ENCODE data around the gene WDR64. TPM values are rescaled to one million over a fixed set of nuclear protein-coding genes. Genes with fewer than 3 reads are reported as not detected.

The WDR64 gene
- under 1 TPM; 0.23 to 0.42 (median 0.33) TPM for polyA plus RNA-seq (ENCODE audit: insufficient read length in 4 of 4)

DNA sequence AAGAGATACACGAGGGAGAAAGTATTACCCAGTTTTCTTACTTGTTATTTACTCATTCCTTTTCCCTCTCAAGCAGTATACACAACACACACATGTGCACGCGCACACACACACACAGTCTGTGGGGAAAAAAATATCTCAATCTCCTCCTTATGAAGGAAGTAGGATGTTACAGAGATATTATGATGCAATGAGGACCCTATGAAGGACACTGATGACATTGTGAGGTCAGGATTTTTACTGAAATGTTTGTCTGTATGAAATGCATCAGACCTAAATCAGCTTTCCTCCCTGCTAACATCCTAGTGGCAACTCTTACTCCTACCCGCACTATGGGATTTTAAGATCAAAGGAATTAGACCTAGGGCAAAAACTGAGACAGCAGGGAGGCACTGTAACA lies at the start of gene WDR64:
WDR64 (plus strand) TSS at position 270 of the 400 bp plus-strand sequence. CDS start 204 bp downstream, outside the sequence.
- DNase-seq (ENCODE audit: low read depth in 4 of 4, low spot score in 3 of 4) = no peak

DNA sequence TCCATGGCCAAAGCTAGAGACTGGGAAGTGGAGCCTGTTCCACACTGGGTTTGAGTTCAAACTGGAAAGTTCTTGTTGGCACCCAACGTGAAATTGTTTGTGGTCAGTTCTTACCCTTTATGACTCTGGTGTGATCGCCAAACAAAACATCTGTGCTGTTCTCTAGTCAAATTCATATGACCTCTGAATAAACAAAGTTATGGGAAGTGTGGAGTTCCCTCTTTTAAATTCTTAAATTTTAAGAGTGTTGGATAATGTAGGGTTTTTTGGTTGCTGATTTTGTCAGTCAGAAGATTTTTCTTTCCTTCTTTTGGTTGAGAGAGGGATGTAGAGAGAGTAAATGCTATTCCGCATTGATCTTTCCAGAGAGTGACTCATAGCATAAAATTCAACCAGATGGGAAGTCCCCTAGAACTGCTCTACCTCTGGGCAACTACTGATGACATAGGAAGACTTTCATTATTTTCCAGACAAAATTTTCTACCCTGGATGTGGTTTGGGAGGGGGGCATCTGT lies 48.3 kb upstream of the WDR64 start:
- no peak for DNase-seq (ENCODE audit: low read depth in 4 of 4, low spot score in 3 of 4)

DNA sequence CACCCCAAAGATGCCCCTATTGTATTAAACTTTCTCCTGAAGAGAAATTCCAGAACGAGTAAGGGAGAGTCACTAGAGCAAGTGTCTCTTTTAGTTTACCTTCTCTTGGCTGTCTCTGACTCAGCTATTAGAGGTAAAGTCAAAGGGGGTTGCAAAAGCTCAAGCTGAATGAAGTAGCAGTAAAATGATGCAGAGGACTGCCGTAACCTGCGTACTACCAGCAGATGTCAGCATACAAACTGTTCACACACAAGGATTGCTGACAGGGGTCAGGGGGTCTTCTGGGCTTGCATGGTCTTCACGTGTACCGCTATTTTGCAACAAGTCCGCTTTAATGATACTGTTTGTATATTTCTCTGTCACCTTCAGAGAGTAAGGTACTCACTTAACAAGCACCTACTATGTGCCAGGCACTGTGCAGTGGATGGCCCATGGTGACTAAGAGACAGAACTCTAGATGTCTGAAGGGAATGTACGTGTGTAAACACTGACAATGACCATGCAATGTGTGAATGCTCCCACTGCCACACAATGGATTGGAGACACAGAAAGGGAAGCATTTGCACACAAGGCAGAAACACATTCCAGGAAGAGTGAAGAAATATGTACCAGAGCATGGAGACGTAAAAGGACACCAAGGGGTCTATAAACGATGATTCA lies 46.8 kb upstream of the WDR64 start:
- no peak for DNase-seq (ENCODE audit: low read depth in 4 of 4, low spot score in 3 of 4)

DNA sequence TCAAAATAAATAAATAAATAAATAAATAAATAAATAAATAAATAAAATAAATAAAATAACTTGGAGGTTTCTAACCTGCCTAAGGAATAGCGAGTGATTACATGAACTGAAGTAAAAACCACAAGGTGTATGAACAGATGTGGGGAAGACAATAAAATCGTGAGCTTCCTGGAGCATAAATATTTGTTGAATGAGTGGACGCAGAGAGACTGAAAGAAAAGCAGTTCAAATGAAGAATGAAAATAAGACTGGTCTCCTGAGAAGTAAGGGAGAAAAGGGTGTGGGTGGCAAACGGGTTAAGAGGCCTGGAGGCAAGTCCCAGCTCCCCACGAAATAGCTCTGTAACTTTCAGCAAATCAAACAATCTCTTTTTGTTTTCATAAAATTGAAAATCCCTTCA lies 45.5 kb upstream of the WDR64 start:
- DNase-seq (ENCODE audit: low read depth in 4 of 4, low spot score in 3 of 4) = no peak

DNA sequence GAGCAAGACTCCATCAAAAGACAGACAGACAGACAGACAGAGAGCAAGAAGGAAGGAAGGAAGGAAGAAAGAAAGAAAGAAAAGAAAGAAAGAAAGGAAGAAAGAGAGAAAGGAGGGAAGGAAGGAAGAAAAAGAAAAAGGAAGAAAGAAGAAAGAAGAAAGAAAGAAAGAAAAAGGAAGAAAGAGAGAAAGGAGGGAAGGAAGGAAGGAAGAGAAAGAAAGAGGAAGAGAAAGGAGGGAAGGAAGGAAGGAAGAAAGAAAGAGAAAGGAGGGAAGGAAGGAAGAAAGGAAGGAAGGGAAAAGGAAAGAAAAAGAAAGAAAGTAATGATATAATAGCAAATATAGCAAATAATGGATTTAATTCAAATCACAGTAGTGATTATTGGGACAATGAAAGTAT lies 44.6 kb upstream of the WDR64 start:
- no peak for DNase-seq (ENCODE audit: low read depth in 4 of 4, low spot score in 3 of 4)

DNA sequence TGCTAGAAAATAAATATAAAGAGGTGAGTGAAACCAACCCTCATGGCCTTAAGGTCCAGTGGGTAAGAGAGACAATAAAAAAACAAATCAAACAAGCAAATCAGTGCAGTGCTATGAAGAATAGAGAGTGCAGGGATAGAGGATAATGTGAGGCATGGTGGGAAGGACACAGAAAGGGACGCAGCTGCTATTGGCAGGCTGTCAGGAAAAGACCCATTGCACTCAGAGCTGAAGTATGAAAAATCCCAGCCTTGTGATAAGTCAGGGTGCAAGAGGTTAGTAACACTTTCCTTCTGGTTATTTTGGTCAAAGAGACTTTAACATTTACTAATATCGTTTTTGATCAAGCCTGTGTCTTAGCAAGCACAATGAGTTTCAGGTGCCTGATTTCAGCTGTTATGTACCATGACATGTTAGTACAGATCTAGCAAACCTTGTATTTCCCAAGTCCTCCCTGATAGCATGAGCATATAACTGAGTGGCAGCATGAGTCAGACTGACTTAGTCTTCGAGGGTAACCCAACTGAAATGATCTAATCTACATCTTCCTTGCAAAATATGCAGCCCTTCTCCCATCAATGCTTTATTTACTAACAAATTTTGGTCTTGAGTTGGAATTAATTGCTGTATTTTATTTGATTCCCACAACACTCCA lies 43.6 kb upstream of the WDR64 start:
- DNase-seq (ENCODE audit: low read depth in 4 of 4, low spot score in 3 of 4) = no peak

DNA sequence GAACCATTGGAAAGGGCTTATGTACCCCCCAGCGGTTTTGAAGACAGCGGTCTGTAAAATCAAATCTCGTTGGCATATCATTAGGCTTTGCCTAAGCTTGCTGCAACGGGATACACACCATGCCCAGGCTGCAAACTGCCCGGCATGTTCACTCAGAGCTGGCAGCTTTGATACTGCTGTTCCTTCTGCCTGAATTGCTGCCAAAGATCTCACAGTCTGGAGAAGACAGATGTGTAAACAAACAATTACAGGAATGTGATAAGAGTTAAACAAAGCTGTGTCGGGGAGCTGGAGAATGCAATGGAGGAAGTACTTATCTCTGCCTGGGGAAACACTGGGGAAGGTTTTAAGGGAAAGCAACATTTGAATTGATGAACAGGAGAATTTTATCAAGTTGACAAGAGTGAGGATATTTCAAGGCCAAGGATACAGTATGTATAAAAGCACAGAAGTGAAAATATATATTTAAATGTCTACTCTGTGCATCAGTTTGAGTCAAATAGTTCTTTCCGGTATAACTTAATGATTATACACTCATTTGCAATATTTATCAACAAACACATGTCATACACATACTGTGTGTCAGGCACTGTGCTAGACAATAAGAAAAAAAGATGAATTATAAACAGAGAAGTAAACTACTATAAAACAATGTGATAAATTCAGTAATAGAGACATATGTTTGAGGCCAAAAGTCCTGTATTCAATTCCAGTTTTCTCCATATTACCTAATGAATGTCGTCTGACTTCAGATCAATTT lies 41.8 kb upstream of the WDR64 start:
- no peak for DNase-seq (ENCODE audit: low read depth in 4 of 4, low spot score in 3 of 4)

DNA sequence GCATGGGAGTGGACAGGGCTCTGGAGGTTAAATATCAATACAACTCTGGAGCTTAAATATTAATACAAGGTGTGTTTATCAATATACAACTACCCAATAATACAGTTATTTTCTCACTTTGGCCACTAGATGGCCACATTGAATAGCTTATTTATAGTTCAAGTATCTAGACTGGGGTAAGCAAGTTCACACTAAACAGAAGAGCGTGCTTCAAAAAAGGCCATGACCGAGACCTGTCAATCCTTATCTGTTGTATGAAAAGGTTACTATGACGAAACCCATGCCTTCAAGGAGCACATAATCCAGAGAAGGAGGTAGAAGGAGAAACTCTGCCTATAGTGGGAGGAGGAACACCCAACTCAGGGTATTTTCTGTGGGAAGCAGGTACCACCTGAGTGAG lies 41.0 kb upstream of the WDR64 start:
- DNase-seq (ENCODE audit: low read depth in 4 of 4, low spot score in 3 of 4) = peak; percentile 20 to 39 (median 26)

DNA sequence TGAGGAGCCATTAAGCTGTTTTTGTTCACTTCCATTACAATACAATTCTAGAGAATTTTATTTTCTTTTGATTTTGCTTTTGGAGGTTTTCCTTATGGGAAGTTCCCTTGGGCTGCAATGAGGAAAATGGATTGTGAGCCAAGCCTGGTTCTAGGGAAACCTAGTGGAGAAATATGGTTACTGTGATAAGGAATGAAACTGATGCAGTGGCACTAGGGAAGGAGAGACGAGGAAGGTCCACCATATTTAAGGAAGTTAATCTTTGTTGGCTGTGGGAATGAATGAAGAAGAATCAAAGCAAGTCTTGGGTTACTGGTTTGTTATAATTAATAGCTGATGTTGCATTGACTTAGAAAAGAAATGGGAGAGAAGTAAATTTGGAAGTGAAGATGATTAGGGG lies 40.3 kb upstream of the WDR64 start:
- DNase-seq (ENCODE audit: low read depth in 4 of 4, low spot score in 3 of 4) = no peak

DNA sequence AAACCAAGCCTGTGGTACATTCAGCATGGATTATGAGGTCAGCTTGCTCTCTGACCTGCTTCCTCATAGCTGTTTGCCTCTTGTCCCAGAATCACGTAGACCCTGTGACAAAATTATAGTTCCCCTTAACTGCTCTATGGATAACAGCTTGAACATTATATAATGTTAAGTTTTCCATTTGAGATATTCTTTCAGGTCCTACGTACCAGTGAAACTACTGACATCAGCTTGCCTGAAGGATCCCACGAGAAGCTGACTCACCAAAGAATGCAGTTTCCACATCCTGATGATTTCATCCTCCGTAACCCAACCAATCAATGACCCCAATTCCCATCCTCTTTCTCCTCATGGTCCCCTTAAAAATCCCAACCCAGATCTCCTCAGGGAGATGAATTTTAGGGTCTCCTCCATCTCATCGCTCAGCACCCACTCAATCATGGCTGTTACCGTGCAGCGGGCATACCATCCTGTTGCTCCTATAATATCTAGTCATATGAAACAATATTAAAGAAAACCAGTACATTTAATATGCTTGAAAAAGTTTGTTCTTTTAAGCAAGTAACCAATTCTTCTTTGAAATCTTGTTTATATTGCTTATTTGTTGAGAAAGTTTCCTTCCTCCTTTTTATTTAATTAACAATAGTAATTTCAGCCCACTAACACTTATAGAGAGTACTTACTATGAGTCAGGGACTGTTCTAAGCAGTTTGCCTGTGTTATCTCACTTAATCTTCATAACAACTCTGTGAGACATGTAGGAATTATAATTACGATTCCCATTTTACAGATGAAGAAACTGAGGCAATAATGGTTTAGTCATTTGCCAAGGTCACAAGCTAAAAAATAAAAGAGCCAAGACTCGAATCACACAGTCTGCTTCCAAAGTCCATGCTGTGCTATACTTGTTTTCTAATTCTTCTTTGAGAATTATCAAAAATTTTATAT lies 39.3 kb upstream of the WDR64 start:
- no peak for DNase-seq (ENCODE audit: low read depth in 4 of 4, low spot score in 3 of 4)

DNA sequence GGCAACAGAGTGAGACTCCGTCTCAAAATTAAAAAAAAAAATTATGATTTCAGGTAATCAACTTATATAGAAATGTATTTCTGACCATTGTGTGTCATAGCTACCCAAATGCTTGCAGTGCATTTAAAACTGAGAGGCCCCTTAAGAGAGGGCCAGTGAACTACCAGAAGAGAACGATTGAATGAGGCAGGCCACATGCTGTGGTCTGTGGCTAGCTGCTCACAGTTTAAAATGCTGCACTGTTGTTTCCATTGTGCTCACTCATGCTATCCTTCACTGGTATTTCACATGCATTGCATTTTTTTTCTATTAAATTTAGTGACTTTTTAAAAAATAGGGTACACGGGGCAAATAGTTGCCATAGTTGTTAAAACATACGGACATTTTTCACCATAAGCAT lies 37.9 kb upstream of the WDR64 start:
- no peak for DNase-seq (ENCODE audit: low read depth in 4 of 4, low spot score in 3 of 4)

DNA sequence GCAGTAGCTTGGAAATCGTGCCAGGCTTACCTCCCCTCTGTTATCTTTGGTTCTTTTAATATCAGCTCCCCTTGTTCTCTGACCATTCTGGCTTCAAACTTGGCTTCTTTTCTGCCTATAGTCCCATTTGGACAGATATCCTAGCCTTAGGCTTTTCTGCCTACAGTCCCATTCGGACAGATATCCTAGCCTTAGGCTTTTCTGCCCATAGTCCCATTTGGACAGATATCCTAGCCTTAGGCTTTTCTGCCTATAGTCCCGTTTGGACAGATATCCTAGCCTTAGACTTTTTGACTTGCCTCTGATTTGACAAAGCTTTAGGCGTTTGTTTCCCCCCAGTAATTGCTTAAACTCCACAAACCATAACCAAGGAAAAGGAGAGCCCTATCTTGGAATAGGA lies 37.5 kb upstream of the WDR64 start:
- no peak for DNase-seq (ENCODE audit: low read depth in 4 of 4, low spot score in 3 of 4)

DNA sequence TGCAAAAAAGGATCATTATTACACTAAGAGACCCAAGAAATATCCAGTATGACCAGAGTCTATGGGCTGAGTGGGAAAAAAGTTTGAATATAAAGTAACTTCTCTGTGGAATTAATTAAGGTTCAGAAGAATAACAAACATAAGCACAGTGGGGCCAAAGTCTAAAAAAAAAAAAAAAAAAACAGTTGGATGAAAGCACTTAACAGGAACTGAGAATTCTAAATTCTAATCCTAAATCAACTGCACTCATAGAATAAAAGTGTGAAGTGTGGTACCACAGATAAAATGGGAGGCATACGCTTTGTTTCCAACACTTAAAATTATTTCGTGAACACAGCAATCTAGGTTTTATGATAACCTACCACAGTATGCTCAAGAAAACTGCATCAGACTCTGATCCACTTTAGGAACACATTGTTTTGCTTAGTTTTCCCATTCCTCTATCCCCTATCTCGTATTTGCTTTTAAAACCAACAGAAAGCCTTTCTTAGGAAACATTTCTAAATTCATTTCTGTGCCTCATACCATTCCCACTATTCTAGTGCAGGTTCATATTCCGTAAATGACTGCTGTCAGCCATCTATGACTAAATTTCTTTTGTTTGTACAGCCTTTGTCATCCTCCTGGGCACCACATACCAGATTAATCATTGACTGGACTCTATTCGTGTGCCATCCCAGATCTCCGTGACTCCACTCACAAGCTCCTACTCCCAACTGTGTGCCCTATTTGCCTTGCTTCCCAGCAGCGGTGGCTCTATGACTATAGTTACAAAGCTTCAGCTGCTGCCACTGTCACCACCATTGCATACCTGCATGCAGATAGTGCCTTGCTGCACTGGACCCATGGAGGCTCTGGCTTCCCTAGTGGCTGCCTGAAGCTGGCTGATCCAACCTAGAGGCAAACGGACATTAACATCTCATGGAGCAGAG lies 36.8 kb upstream of the WDR64 start:
- DNase-seq (ENCODE audit: low read depth in 4 of 4, low spot score in 3 of 4) = no peak

DNA sequence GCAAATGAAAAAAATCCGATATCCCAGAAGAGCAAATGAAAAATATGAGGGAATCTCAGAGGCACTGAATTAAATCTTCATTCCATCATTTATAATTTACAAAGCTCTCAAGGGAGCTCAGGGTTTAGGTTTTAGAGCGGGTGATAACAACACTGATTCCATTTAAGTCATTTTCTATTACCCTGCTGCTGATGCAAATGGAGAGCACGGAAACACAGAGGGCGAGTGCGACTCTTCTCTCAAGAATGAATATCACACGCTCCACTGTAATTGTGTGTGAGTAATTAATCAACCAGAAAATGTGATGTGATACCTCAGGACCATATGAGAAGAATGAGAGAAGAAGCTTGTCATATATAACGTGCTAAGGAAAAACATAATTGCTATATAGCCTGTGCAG lies 34.7 kb upstream of the WDR64 start:
- DNase-seq (ENCODE audit: low read depth in 4 of 4, low spot score in 3 of 4) = no peak

DNA sequence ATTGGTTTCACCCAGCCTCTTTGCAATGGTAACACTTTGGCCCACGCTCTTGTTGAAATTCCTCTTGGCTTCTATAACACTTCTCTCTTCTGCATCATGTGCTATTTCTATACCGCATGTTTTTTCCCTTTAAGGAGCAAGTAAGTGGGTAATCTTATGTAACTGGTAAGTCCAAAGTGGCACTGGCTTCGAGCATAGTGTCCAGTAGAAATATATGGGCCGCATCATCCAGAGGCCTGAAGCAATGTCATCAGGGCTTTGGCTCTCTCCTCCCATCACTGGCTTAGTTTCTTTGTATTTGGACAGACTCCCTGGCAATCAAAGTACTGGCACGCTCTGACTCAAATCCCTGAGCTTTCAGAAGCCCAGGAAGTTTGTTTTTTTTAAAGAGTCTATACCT lies 29.4 kb upstream of the WDR64 start:
- DNase-seq (ENCODE audit: low read depth in 4 of 4, low spot score in 3 of 4) = no peak

DNA sequence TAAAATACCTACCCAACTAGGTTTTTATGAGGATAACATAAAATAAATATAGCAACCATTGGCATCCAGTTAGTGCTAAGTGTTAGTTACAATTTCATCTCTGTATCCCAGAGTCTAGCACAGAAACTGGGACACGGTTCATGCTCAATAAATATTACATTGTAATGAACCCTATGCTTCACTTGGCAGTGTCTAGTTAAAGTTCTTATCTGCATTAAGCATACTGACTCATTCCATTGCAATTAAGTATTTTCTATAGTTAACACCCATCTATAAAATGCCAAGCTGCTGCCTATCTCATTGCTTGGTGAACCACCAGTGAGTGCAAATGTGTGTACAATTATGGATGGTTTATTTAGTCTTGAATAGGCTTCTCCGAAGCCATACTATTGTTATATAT lies 27.1 kb upstream of the WDR64 start:
- DNase-seq (ENCODE audit: low read depth in 4 of 4, low spot score in 3 of 4) = no peak

DNA sequence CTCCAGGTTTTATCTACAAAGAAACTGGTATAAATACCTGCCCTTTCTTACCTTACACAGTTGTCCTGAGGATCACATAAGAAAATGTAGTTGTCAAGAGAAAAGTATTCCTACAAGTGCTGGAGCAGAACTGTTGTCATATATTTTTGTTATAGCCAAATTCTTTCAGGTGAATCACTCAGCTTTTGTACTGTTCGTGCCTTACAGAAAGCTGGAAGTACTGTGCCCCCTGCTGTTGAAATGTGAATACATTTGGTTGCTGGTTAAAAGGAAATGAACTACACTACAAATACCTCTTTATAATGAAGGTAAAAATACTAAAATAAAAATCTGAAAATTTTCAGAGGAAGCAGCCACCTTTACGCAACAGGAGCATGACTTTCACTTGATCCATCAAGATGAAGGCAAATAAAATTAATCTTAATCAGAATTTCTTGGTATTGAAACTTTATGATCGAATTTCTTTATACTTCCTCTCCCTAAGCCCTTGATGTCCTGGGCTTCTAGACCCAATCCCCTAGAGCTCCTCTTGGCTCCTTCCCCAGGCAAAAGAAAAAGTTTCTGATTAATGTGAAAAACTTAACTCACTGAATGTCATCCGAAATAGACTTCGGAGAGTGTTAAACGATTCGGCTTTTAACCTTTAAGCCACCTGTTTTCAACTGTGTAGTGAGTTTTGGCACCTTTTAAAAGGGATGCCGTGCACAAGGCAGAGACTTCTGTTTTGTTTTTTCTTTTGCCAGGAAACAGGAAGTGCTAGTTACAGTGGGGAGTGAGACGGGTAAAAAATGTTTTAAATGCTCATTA lies 24.4 kb upstream of the WDR64 start:
- no peak for DNase-seq (ENCODE audit: low read depth in 4 of 4, low spot score in 3 of 4)

DNA sequence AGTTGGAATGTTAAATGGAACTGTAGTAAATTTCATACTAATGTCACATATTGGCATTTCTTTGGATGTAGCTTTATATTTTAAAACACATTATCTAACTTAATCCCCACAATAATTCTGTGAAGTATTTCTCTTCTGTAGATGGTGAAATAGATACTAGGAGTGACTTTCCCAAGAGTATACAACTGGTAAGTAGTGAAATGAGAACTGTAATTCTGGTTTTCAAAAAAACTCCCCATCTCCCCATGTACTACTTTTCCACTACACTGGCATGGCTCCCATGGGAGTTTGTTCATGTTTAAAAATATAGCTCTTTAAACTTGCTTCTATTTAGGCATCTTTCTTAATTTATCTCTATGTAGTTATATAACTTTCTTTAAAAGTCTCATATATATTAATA lies 22.1 kb upstream of the WDR64 start:
- no peak for DNase-seq (ENCODE audit: low read depth in 4 of 4, low spot score in 3 of 4)

DNA sequence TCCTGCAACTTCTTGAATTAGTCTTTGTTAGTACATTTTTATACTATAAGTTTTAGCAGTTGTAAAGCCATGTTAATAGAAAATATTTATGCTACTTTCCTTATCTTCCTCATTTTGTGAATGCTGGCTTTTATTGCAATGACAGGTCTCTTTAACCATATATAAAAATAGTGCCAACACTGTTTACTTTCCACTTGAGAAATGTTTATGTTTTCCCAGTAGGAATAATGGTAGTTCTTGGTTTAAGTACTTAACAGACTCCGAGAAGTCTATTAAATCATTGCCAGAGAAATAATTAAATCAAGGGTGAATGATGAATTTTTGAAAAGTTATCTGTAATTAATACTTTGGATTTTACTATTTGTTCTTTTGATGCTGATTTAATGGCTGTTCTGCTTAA lies 21.6 kb upstream of the WDR64 start:
- no peak for DNase-seq (ENCODE audit: low read depth in 4 of 4, low spot score in 3 of 4)

Measured in left renal pelvis (tissue), 4 donors.